H1 (cell line): Measurements from ENCODE around the gene ATE1. TPM values are rescaled to one million over a fixed set of nuclear protein-coding genes. Genes with fewer than 3 reads are reported as not detected.

Experiments used
- CTCF ChIA-PET: fragments of 300-600 bp; sonication (Branson Sonifier 250); formaldehyde crosslinking; loops from one replicate; lab custom pipeline; 2021; ENCODE audit not compliant: partially characterized antibody; lab: Charles Lee
- POLR2A ChIA-PET: fragments of 300-600 bp; sonication (Branson Sonifier 250); formaldehyde crosslinking; loops from one replicate; lab custom pipeline; 2021; ENCODE audit warnings: inconsistent platforms; ENCODE audit not compliant: partially characterized antibody; lab: Charles Lee
- DNase-seq, 2 experiments: peaks; one replicate each; pipeline versions ENCODE4 v3.0.0 to v3.0.0-alpha.2; 2010 to 2022; ENCODE audit warnings: low spot score in 2 of 2, low read depth in 1 of 2, mixed read lengths in 1 of 2
- FAIRE-seq: peaks from 2 replicates; lab custom pipeline; 2011; peaks lifted over from hg19 to GRCh38; lab: Jason Lieb, UNC
- H2AFZ ChIP-seq: 2 replicates; pipeline ENCODE4 v1.8.1; 2012; ENCODE audit warnings: low read length, inconsistent platforms
- H2AK5ac ChIP-seq: 2 replicates; pipeline ENCODE4 v1.6.1; 2013; ENCODE audit warnings: low read depth, low read length
- H2BK120ac ChIP-seq: replicated peaks from 2 replicates; pipeline ENCODE3; 2013; ENCODE audit warnings: low read depth, low read length, inconsistent platforms
- H2BK12ac ChIP-seq: 2 replicates; pipeline ENCODE4 v1.6.1; 2013; ENCODE audit warnings: low read depth, low read length
- H2BK15ac ChIP-seq: 2 replicates; pipeline ENCODE4 v1.6.1; 2013; ENCODE audit warnings: low read length
- H2BK20ac ChIP-seq: 2 replicates; pipeline ENCODE4 v1.6.1; 2013; ENCODE audit warnings: low read length
- H2BK5ac ChIP-seq: 2 replicates; pipeline ENCODE4 v1.6.1; 2013; ENCODE audit warnings: low read depth, low read length
- H3K14ac ChIP-seq: 2 replicates; pipeline ENCODE4 v1.6.1; 2013; ENCODE audit warnings: inconsistent platforms; ENCODE audit not compliant: insufficient read length
- H3K18ac ChIP-seq: 2 replicates; pipeline ENCODE4 v1.6.1; 2013; ENCODE audit warnings: low read length; ENCODE audit errors: extremely low read depth
- H3K23ac ChIP-seq: 2 replicates; pipeline ENCODE4 v1.6.1; 2013; ENCODE audit warnings: inconsistent platforms; ENCODE audit not compliant: insufficient read length
- H3K23me2 ChIP-seq: 2 replicates; pipeline ENCODE4 v1.6.1; 2013; ENCODE audit warnings: low read depth, low read length
- H3K27ac ChIP-seq: 2 replicates; pipeline ENCODE4 v1.6.1; 2011; ENCODE audit warnings: low read depth, low read length, inconsistent platforms
- H3K27me3 ChIP-seq, 4 experiments: replicated peaks in 1 of 4; 1 replicate in 1 of 4; 2 replicates in 3 of 4; pipeline versions ENCODE4 v1.6.1 to v1.8.1; 2011 to 2013; ENCODE audit warnings: low read length in 3 of 4, mild to moderate bottlenecking in 3 of 4, inconsistent platforms in 2 of 4, mixed read lengths in 2 of 4, moderate library complexity in 1 of 4; ENCODE audit not compliant: control insufficient read depth in 3 of 4, insufficient read depth in 3 of 4; ENCODE audit errors: extremely low read depth in 1 of 4
- H3K36me3 ChIP-seq, 4 experiments: 2 replicates each; pipeline versions ENCODE4 v1.6.1 to v1.8.1; 2011 to 2013; ENCODE audit warnings: mild to moderate bottlenecking in 4 of 4, low read length in 3 of 4, moderate library complexity in 2 of 4, control low read depth in 1 of 4, inconsistent platforms in 1 of 4; ENCODE audit not compliant: insufficient read depth in 4 of 4, control insufficient read depth in 2 of 4
- H3K4ac ChIP-seq: replicated peaks from 2 replicates; pipeline ENCODE3; 2013; ENCODE audit warnings: low read length, low read depth, mixed read lengths, inconsistent platforms; ENCODE audit not compliant: insufficient read length
- H3K4me1 ChIP-seq, 4 experiments: replicated peaks in 1 of 4; 1 replicate in 1 of 4; 2 replicates in 3 of 4; pipeline versions ENCODE4 v1.6.1 to v1.8.1; 2011 to 2013; ENCODE audit warnings: low read length in 3 of 4, inconsistent platforms in 2 of 4, mixed read lengths in 1 of 4; ENCODE audit not compliant: insufficient read depth in 4 of 4, control insufficient read depth in 3 of 4
- H3K4me2 ChIP-seq, 2 experiments: 2 replicates each; pipeline versions ENCODE4 v1.6.1 to v1.8.1; 2011 to 2013; ENCODE audit warnings: low read depth in 2 of 2, low read length in 2 of 2, control low read depth in 1 of 2, inconsistent platforms in 1 of 2, mild to moderate bottlenecking in 1 of 2; ENCODE audit not compliant: insufficient read depth in 1 of 2
- H3K4me3 ChIP-seq, 4 experiments: fragments of 200-600, 300-600 bp in 1 of 4; sonication (generic), shearing (Covaris generic), sonication (Bioruptor Twin) in 1 of 4; 2 replicates each; pipeline versions ENCODE4 v1.5.1 to v1.8.1; 2011 to 2016; ENCODE audit warnings: low read length in 4 of 4, low read depth in 3 of 4, control low read depth in 2 of 4, inconsistent platforms in 2 of 4, mild to moderate bottlenecking in 2 of 4, mixed read lengths in 1 of 4, moderate library complexity in 1 of 4; ENCODE audit not compliant: insufficient read depth in 2 of 4; ENCODE audit errors: extremely low read depth in 1 of 4
- H3K56ac ChIP-seq: replicated peaks from 2 replicates; pipeline ENCODE3; 2013; ENCODE audit warnings: low read depth, mild to moderate bottlenecking, mixed read lengths, low read length, inconsistent platforms; ENCODE audit not compliant: insufficient read length
- H3K79me1 ChIP-seq: 2 replicates; pipeline ENCODE4 v1.6.1; 2013; ENCODE audit warnings: low read depth, low read length, control low read depth
- H3K79me2 ChIP-seq, 2 experiments: 2 replicates each; pipeline versions ENCODE4 v1.6.1 to v1.8.1; 2012 to 2013; ENCODE audit warnings: low read length in 2 of 2, mild to moderate bottlenecking in 2 of 2, inconsistent platforms in 1 of 2; ENCODE audit not compliant: insufficient read depth in 2 of 2, control insufficient read depth in 1 of 2
- H3K9ac ChIP-seq, 4 experiments: replicated peaks in 1 of 4; 1 replicate in 1 of 4; 2 replicates in 3 of 4; pipeline versions ENCODE4 v1.6.1 to v1.8.1; 2011 to 2013; ENCODE audit warnings: low read depth in 3 of 4, low read length in 3 of 4, control low read depth in 2 of 4, mild to moderate bottlenecking in 2 of 4, moderate library complexity in 2 of 4, inconsistent platforms in 1 of 4; ENCODE audit errors: extremely low read depth in 1 of 4
- H3K9me3 ChIP-seq, 2 experiments: 2 replicates each; pipeline versions ENCODE4 v1.6.1 to v1.8.1; 2012 to 2013; ENCODE audit warnings: mild to moderate bottlenecking in 2 of 2, moderate library complexity in 2 of 2, control low read depth in 1 of 2, inconsistent platforms in 1 of 2, low read depth in 1 of 2, low read length in 1 of 2, mixed read lengths in 1 of 2; ENCODE audit not compliant: insufficient read depth in 2 of 2
- H4K20me1 ChIP-seq, 2 experiments: replicated peaks in 1 of 2; 2 replicates each; pipeline versions ENCODE3 to v1.8.1; 2011 to 2013; ENCODE audit warnings: inconsistent platforms in 2 of 2, low read length in 2 of 2, mild to moderate bottlenecking in 1 of 2; ENCODE audit not compliant: insufficient read depth in 2 of 2, control insufficient read depth in 1 of 2
- H4K5ac ChIP-seq: 2 replicates; pipeline ENCODE4 v1.6.1; 2013; ENCODE audit warnings: low read length, low read depth, mixed read lengths, inconsistent platforms; ENCODE audit not compliant: insufficient read length
- H4K8ac ChIP-seq: 2 replicates; pipeline ENCODE4 v1.8.0; 2013; ENCODE audit warnings: mild to moderate bottlenecking, moderate library complexity, low read length, inconsistent platforms; ENCODE audit not compliant: insufficient read depth; ENCODE audit errors: extremely low read depth
- H4K91ac ChIP-seq: replicated peaks from 2 replicates; pipeline ENCODE3; 2013; ENCODE audit warnings: low read length, mixed read lengths, inconsistent platforms; ENCODE audit not compliant: insufficient read length
- POU5F1 ChIP-seq: IDR thresholded peaks from 2 replicates; pipeline ENCODE4 v1.6.1; 2011; ENCODE audit warnings: low read depth, mild to moderate bottlenecking, low read length, moderate library complexity
- TAF7 ChIP-seq: optimal IDR thresholded peaks from 2 replicates; pipeline ENCODE3; 2011; ENCODE audit warnings: low read depth, mild to moderate bottlenecking, inconsistent platforms, low read length, moderate library complexity, borderline replicate concordance
- TEAD4 ChIP-seq: IDR thresholded peaks from 2 replicates; pipeline ENCODE4 v1.6.1; 2012; ENCODE audit warnings: low read depth, low read length, inconsistent platforms, mixed read lengths
- WGBS, 2 experiments: shearing (Covaris generic) in 1 of 2; methylation state at CpG; one replicate each; pipeline versions ENCODE4 v1.1.6 to v1.1.7; 2013 to 2015; ENCODE audit warnings: low lambda C conversion rate in 2 of 2, mixed read lengths in 2 of 2, inconsistent platforms in 1 of 2, low coverage in 1 of 2, missing lambda C conversion rate in 1 of 2; ENCODE audit not compliant: insufficient replicate concordance in 2 of 2, insufficient coverage in 1 of 2, insufficient read length in 1 of 2; ENCODE audit errors: extremely low coverage in 1 of 2, missing lambda C conversion rate in 1 of 2; 5-methylcytosine and 5-hydroxymethylcytosine counted together
- polyA plus RNA-seq, 7 experiments: library from polyadenylated mRNA; depleted of rRNA in 3 of 7; stranded (reverse) in 5 of 7; unstranded in 2 of 7; fragments of >200 nt in 5 of 7; fragments of 200-250 nt in 2 of 7; gene quantifications; 1 replicate in 5 of 7; 2 replicates in 1 of 7; 4 replicates in 1 of 7; pipeline versions ENCODE4 v1.2.1 to v1.2.3, GENCODE V29; 2011 to 2013; ENCODE audit warnings: missing spikeins in 2 of 7, mixed read lengths in 2 of 7
- total RNA-seq: library from RNA; stranded (reverse); fragmentation: NEBNext Ultra II Directional; extraction: Animal tissue kit (Norgen Biotek cat#: 25700); gene quantifications from 2 replicates; pipeline ENCODE4 v1.2.1, GENCODE V29; 2021

Gene ATE1
- total and polyA plus RNA-seq, 2 of the 8 experiments (the other 6 are each of a cell fraction or from before 2014, with no cell fraction given) = 8.8 to 26.9 TPM

GRCh38 chr10:121791761-121792160 is 136.1 kb downstream of the ATE1 start:
- Histone ChIP-seq H4K5ac (no peak overlapping the region), H2AK5ac (no peak overlapping the region), H3K23ac (no peak overlapping the region), H2BK15ac (no peak overlapping the region), H2BK20ac (no peak overlapping the region), H3K27ac (no peak overlapping the region), H3K4me3 (no peak overlapping the region), H3K18ac (no peak overlapping the region), H3K9me3 (no peaks in the 10 kb centered on the region), H3K79me1 (no peaks in the 10 kb centered on the region), H3K9ac (no peak overlapping the region), H3K4me2 (no peak overlapping the region), H4K8ac (no peak overlapping the region), H2BK5ac (no peak overlapping the region), H2AFZ (no peak overlapping the region), H2BK120ac (no peak overlapping the region), H3K56ac (no peak overlapping the region), H3K27me3 (no peaks in the 10 kb centered on the region), H3K4ac (no peak overlapping the region), H3K36me3 (no peaks in the 10 kb centered on the region), H3K14ac (no peak overlapping the region), H2BK12ac (no peak overlapping the region), H3K79me2 (no peaks in the 10 kb centered on the region), H3K23me2 (no peaks in the 10 kb centered on the region), H4K20me1 (no peaks in the 10 kb centered on the region), H4K91ac (no peak overlapping the region), H3K4me1 (no peaks in the 10 kb centered on the region)
- ChIA-PET CTCF (interaction anchor here (0.6 to 1.3 kb wide), 2 partner anchors 10 to 32 kb away, joined by 3 to 5 read pairs; no protein-coding TSS in a partner anchor), POLR2A (no interaction called here)
- 90% methylated on average over 5 of the region's 5 CpGs; no CpG with 5 or more reads in 1 of the 2 experiments for WGBS, 2 experiments
- TF ChIP-seq POU5F1 (no peak), TAF7 (no peak), TEAD4 (no peak)
- no peak for DNase-seq
- FAIRE-seq = no peak
